HG02642 (cell line): ENCODE data around the gene TCF25.
"Not testable (repeated sequence)": the region's sequence is repeated elsewhere in the genome, so short reads cannot be mapped to it uniquely, and the experiment has no call there.

Source experiments
- ATAC-seq: cut with Tn5 transposase; IDR thresholded peaks from one replicate; pipeline ENCODE4 v1.9.1; 2021; ENCODE audit warnings: mild to moderate bottlenecking; ENCODE audit not compliant: unreplicated experiment, poor library complexity

Gene TCF25

DNA sequence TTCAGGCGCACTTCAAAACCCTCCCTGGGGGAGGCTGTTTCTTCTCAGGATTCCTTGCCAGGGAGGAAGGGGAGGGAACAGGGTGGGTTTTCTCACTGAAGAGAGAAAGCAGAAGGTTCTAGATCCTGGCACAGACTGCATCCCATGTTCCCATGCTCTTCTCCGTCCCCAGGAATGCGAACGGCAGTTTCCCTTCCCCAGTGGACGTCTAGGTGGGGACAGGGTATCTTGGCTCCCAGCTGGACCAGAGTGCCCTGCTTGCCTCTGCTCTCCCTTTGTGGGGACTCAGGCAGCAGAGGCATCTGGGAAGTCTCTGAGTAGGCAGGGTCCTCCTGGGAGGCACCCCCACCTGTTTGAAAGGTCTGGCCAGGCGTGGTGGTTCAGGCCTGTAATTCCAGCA lies 3.0 kb upstream of the TCF25 start:
- ATAC-seq: no peak

DNA sequence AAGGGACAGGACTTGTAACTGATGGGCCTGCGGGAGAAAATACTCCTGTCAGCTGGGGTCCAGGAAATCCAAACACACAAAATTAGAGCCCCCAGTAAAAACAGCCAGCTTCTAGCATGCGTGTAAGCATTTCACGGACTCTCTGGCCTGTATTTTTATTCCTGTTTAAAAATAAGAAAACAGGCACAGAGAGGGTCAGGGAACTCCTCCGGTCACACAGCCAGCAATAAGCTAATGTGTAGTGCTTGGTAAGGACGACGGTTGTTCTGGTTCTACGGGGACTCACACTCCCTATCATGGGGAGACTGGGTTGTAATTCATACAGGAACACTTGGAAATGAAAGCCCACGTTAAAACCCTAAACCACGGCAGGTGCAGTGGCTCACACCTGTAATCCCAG lies 1.5 kb upstream of the TCF25 start:
- ATAC-seq: no peak

DNA sequence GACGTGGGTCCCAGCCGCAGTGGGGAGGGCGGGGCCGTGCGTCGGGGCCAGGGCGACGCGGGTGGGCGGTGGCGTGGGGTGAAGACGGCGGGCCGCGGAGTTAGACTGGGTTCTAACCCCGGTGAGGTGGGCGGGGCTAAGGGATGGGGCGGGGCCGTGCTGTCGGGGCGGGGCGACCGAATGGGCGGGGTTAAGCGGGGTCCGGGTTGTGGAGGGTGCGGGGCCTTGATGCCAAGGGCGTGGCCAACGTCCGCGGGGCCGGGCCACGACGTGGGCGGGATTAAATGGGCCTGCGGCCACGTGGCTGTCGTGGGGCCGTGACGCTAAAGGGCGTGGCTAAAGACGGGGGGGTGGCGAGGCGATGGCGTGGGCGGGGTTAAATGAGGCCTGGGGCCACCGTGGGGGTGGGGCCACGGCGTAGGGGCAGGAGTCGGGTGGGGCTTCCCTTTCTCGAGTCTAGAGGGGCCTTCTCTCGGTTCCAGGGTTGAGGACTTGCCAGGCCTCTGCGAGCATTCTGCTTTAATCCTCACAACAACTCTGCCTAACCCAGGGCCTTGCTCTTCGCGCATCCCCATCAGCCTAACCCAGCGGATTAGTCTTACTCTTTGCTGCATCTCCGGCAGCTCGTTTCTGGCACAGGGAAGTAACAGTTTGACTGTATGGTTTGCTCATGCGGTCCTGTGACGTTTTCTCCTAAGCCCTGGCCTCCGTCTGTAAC lies 739 bp downstream of the TCF25 start:
- peak; percentile 75 for ATAC-seq

DNA sequence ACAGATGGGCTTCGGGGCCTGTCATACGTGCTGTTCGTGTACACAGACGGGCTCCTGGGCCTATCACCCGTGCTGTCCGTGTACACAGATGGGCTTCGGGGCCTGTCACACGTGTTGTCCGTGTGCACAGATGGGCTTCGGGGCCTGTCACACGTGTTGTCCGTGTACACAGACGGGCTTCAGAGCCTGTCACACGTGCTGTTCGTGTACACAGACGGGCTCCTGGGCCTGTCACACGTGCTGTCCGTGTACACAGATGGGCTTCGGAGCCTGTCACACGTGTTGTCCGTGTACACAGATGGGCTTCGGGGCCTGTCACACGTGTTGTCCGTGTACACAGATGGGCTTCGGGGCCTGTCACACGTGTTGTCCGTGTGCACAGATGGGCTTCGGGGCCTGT lies 5.7 kb downstream of the TCF25 start:
- ATAC-seq: not testable (repeated sequence)

DNA sequence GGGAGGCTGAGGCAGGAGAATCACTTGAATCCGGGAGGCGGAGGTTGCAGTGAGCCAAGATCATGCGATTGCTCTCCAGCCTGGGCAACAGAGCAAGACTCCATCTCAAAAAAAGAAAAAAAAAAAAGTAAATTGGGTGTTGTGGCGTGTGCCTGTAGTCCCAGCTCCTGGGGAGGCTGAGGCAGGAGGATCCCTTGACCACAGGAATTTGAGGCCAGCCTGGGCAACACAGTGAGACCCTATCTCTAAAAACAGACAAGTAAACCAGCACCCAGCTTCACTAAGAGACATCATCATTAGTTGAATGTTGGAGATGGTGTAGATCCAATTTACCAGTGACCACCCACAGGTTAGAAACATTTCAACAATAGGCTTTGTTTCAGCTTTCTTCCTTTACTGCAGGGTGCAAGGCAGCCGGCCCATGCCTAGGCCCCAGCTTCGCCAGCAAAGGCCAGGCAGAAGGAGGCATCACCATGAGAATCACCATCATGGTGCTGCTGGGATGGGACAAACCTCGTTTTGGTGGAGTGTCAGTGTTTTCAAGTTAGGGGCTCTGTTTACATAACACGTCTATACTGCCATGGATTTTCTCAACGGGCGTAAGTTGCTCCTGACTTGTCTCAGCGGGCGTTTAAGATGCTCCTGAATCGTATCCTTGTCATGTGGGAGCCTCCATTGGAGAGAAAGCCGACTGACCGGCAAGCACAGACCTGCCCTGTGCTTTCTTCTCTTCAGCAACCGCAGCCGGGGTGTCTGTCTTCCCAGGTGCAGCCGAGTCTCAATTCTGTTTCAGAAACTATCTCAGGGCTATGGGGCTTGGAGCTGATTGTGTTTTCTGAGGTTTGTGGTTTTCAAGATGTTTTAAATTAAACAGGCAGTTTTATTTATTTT lies 7.3 kb downstream of the TCF25 start:
- no peak for ATAC-seq

DNA sequence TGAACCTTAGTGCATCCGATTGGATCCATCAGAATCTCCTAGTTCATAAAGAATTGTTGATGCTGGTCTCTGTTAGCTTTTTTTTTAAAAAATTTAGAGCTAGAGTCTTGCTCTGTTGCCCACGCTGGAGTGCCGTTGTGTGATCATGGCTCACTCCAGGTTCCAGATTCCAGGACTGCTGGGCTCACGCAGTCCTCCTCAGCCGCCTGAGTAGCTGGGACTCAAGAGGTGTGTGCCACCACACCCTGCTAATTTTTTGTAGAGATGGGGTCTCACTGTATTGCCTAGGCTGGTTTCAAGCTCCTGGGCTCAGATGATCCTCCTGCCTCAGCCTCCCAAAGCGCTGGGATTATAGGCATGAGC lies 8.0 kb downstream of the TCF25 start:
- no peak for ATAC-seq

DNA sequence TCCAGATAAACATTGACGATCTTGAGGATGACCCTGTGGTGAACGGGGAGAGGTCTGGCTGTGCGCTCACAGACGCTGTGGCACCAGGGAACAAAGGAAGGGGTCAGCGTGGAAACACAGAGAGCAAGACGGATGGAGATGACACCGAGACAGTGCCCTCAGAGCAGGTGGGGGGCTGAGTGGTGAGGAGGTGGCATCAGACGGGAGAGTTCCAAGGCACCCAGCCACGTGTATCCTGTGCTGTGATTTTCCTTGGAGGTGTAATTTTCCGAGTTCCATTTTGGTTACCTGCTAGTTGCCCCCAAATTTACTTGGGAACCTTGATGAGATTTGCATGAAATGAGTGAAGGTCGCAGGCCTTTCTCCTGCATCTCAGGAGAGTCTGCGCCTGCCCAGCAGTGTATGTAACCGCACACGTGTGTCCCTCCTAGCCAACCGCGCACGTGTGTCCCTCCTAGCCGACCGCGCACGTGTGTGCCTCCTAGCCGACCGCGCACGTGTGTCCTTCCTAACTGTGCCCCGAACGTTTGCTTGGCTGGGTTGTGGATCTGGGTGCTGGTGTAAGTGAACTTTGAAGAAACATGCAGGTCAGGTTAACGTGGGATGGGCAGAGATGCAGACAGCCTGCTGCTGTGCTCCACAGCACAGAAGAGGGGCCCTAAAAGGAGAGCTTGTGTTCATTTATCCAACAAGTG lies 10.1 kb downstream of the TCF25 start:
- no peak for ATAC-seq

DNA sequence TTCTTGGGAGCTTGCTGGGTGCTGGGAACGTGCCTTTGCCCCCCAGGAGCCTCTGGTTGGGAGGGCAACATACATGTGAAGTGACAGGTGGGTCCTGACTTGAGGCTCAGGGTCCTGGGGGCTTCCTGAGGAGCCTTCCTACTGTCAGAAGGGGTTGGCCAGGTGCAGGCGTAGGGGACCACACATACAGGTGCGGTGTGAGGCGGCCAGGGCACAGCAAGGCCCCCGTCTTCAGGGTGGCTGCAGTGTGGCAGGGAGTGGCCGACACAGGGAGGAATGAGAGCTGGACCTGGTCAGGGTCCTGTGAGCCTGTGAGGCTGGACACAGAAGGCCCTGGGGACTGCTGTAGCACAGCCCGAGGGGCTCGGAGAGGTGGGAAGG lies 10.6 kb downstream of the TCF25 start:
- no peak for ATAC-seq

DNA sequence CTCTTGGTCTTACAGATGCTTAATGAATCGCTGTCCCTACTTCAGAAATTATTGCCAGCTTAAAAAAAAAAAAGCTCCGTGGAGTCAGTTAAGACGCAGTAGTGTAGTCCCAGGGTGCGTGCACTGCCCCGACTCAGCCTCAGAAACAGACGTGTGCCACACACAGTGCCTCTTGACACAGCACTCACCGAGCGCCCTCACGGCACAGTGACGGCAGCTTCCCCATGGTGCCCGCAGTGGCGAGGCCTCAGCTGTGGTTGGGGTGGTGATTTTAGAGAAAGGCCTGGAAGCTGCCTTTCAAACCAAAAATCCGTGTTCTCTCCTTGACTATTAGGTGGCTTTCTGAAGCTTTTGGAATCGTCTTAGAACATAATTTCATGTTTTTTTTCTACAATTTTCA lies 13.9 kb downstream of the TCF25 start:
- no peak for ATAC-seq

DNA sequence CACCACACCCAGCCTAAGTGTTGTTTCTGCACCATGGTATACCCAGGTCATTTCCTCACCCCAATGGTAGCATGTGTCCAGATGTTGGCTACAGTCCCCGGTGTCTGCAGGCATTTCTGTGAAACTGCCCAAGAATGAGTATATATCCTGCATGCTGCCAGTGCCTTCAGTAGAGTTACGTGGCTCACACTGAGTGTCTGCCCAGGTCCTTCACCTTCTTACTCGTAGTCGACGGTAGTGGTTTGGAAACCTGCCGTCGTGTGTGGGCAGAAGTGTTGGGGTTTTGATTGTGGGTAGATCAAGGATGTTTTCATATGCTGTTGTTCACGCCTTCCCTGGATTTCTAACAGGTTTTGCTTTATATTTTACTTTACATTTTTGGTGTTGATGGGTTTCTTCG lies 16.8 kb downstream of the TCF25 start:
- no peak for ATAC-seq

DNA sequence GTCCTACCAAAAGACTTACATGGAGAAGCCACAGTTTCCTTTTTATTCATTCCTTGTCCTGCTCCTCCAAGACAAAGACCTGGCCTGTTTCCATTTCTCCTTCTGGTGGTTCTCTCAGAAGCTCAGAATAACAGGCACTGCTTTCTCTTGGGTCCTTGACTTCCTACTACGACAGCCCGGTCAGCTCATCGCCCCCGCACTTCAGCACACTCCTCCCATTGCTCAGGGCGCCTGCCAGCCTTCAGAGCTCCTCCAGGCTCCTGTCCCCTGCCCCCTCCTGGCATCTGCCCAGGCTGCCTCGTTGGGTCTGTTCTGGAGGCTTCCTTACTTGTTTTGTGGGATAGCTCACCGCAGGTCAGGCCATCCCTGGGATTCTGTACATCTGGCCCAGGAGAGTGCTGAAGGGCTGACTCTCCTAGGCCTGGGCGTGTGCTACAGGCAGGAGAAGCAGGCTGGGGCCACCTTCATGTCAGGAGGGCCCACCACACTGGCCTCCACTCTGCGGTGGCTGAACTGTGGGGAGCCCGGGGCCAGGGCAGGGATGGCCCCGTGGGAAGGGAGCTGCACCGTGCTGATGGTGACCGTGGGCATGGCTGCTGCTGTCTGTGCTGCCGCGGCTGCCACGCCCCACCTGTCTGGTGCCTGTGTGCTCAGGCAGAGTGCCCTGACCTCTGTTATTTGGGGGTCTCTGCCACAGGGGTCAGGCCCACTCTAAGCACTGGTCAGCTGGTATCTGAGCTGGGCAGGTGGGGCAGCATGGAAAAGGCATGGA lies 17.7 kb downstream of the TCF25 start:
- ATAC-seq: no peak

DNA sequence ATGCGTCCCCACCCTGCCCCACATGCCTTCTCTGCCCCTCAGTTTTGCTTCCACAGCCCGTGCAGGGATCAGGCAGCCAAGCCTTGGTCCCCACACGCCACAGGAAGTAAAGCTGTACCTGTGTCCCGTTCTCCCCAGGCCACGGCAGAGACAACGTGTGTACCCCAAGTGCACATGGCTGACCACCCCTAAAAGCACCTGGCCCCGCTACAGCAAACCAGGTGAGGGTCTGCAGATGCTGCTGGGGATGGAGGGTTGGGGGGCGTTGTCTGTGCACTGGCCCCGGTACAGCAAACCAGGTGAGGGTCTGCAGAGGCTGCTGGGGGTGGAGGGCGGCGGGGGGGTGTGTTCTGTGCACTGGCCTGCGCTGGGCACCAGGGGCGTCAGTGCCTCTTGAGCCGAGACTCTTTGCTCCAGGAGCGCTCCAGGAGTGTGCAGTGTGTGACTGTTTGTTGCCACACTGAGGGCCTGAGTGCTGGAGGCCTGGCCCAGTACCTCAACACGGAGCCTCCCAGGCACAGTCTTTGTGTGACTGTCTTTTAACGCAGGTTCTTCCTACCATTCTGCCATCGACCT lies 18.8 kb downstream of the TCF25 start:
- no peak for ATAC-seq

DNA sequence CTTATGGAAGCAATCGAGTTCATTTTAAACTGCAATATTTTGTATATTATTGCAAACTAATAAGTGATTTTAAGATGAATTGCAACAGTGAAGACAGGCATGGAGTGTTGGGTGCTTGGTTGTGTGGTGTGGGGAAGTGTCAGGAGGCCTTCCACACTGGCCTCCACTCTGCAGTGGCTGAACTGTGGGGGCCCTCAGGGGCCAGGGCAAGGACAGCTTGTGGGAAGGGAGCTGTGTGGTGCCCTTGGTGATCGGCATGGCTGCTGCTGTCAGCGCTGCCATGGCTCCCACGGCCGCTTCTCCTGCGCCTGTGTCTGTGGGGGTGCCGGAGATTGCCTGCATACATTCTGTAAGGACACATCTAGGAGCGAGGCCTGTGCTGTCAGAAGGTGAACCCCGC lies 19.2 kb downstream of the TCF25 start:
- ATAC-seq: no peak

DNA sequence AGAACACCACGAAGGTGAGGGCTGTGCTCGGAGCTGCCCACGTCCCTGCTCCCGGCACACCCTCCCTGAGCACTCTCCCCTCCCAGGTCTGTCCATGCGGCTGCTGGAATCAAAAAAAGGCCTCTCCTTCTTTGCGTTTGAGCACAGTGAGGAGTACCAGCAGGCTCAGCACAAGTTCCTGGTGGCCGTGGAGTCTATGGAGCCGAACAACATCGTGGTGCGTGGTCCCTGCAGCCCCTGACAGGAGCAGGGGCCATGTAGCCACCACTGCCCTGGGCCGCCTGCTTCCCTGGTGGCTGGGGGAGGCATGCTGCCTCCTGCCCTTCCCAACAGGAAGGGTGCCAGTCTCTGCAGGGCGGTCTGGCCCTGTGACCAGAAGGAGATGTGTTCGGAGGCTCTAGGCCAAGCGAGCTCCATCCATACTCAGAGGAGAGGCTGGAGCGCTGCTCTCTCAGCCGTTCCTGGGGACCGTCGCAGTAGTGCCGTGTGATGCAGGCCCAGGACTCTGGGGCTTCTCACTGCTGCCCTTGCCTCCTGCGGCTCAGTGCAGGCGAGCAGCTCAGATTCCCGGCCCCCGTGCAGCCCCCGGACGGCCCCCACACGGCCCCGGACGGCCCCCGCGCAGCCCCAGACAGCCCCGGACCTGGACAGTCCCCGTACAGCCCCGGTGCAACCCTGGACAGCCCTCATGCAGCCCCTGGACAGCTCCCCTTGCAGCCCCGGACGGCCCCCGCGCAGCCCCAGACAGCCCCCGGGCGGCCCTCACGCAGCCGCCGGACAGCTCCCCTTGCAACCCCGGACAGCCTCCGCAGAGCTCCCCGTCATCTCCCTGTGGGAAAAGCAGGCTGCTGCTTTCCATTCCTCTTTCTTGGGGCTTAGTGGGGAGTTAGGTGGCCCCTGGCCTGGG lies 20.5 kb downstream of the TCF25 start:
- no peak for ATAC-seq

DNA sequence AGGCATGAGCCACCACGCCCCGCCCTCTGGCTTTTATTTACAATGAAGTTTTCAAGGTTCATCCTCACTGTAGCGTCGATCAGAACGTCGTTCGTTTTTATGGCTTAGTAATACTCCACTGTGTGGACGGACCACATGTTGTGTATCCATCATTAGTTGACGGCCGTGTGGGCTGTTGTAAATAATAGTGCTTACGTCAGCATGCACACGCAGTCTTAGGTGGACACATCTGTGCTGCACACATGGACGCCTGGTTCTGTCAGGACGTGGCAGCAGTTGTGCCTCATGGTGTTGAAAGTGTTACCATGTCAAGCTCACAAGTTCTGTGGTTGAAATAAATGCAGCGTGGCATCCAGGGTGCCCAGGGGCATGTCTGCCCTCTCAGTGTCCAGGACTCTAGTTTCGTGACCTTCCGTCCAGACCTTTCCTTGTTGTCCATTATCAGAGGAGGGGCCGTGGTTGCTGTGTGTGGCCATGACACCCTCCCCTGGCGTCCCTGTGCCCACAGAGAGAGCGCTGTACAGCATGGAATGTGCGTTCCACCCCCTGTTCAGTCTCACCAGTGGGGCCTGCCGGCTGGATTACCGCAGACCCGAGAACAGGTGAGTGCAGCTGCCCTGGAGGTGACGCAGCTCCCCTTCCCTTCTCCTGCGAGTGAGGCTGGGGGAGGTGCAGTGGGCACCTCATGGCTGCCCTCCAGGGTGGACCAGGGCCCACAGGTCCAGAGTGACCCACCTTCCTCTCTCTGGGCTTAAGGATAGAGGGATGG lies 22.3 kb downstream of the TCF25 start:
- ATAC-seq: no peak

DNA sequence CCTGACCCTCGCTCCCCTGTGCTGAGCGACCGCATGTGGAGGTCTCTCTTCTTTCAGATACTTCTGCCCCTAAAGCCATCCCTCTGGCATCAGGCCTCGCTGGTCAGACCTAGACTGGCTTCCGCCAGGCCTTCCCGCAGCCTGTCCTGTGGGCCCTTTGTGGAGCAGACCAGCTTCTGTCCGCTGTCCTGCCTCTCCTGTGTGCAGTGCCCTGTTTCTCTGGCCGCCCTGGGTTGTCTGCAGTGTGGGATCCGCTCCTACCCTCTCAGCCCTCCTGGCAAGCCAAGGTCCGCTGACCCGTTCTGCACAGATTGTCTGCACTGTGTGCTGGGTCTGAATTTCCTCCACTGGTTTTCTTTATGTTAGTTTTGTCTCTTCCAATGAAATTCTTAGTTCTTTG lies 23.8 kb downstream of the TCF25 start:
- no peak for ATAC-seq

DNA sequence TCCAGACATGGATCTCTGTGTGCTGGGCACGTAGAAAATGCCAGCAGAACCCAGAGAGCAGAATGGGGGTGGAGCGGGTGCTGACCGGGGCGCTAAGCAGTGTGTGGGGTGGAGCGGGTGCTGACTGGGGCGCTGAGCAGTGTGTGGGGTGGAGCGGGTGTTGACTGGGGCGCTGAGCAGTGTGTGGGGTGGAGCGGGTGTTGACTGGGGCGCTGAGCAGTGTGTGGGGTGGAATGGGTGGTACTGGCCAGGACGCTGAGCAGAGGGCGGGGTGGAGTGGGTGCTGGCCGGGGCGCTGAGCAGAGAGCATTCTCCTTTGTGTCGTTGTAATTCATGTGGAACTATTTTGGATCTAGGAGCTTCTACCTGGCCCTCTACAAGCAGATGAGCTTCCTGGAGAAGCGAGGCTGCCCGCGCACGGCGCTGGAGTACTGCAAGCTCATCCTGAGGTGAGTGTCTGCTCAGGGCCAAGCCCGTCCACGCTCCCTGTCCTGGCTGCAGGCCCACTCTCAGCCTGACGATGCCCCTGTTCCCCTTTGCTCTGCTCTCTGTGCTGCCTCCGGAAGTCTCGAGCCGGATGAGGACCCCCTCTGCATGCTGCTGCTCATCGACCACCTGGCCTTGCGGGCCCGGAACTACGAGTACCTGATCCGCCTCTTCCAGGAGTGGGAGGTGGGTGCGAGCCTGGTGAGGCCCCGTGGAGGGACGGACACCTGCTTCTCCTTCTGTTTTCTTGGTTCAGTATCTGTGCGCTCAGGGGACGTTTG lies 25.0 kb downstream of the TCF25 start:
- ATAC-seq: no peak
